ENCODE measurements around the gene USP19.

Gene USP19

GRCh38 chr3:49098910-49099630 lies 21.6 kb downstream of the USP19 start:
- no peak for DNase-seq (ENCODE audit: low spot score)

- no peak for DNase-seq (ENCODE audit: low spot score)
These were observed 22.2 kb downstream of the USP19 start for GRCh38 chr3:49098429-49098828.

- peak; percentile 98 for DNase-seq (ENCODE audit: low spot score)
These were observed 26.5 kb downstream of the USP19 start, which contains the start of gene QRICH1 for GRCh38 chr3:49093853-49094767. Gene QRICH1, minus strand, starts transcription at chr3:49094071. Its CDS starts 17,054 bp downstream, at chr3:49077017.

GRCh38 chr3:49092938-49093852 lies 27.4 kb downstream of the USP19 start:
- DNase-seq (ENCODE audit: low spot score), result peak; percentile 91

GRCh38 chr3:49081429-49081828 lies 39.2 kb downstream of the USP19 start:
- DNase-seq (ENCODE audit: low spot score), result no peak

GRCh38 chr3:49079270-49079669 lies 41.4 kb downstream of the USP19 start:
- DNase-seq (ENCODE audit: low spot score), result no peak

- DNase-seq (ENCODE audit: low spot score), result no peak
These were observed 44.0 kb downstream of the USP19 start for GRCh38 chr3:49076646-49077045.

GRCh38 chr3:49076116-49076515 lies 44.5 kb downstream of the USP19 start:
- DNase-seq (ENCODE audit: low spot score), result no peak
